HG02870 (cell line): ENCODE results near the gene TFEB.

ENCODE experiments used
- ATAC-seq: cut with Tn5 transposase; IDR thresholded peaks from one replicate; pipeline ENCODE4 v1.9.1; 2021; ENCODE audit warnings: mild to moderate bottlenecking, moderate library complexity; ENCODE audit not compliant: unreplicated experiment

Gene TFEB

DNA sequence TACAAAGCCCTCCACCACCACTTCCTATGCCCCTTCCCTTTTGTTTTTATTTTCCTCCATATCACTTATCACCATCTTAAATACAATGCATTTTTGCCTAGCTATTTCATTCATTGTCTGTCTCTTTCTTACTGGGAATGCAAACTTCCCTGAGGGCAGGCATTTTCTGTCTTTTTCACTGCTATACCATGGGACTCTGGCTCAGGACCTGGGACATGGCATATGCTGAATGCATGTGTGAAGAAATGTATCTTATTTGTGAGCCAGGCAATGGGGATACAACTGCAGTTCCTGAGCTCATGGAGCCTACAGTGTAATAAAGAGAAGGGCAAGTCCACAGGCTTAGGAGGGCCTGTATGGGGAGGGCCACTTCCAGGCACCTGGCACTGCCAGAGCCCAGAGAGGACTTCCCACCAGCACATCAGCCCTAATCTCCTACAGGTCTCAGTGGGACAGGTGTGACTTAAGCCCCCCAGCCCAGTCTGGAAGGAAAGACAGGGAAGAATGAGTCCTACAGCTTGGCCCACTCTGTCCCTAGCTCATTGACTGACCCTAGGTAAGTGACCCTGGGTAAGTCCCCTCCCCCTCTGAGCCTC lies 43.2 kb downstream of the TFEB start:
- ATAC-seq = no peak

DNA sequence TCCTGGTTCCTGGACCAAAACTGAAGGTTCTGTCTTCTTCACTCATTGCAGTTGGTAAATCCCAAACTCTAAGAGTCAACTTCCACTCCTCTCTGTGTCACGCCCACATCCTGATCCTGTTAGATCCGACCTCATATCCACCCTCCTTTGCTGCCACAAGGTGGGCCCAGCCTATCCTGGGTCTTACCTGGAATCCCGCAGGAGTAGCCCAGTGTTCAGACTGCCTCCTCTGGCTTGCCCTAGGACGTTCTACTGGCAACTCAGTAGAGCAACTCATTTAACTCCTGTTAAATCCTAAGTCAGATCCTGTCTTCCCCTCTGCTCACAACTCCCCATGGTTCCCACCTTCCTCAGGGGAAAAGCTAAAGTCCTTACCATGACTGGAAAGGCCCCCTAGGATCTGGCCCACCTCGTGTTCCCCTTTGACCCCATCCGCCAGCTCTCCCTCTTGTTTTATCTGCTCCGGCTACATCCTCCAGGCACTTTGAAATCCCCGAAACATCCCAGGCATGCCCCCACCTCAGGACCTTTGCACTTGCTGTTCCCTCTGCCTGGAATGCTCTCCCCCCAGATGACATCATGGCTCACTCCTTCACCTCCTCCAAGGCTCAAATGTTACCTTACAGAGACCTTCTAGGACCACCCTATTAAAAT lies 43.9 kb downstream of the TFEB start:
- no peak for ATAC-seq

DNA sequence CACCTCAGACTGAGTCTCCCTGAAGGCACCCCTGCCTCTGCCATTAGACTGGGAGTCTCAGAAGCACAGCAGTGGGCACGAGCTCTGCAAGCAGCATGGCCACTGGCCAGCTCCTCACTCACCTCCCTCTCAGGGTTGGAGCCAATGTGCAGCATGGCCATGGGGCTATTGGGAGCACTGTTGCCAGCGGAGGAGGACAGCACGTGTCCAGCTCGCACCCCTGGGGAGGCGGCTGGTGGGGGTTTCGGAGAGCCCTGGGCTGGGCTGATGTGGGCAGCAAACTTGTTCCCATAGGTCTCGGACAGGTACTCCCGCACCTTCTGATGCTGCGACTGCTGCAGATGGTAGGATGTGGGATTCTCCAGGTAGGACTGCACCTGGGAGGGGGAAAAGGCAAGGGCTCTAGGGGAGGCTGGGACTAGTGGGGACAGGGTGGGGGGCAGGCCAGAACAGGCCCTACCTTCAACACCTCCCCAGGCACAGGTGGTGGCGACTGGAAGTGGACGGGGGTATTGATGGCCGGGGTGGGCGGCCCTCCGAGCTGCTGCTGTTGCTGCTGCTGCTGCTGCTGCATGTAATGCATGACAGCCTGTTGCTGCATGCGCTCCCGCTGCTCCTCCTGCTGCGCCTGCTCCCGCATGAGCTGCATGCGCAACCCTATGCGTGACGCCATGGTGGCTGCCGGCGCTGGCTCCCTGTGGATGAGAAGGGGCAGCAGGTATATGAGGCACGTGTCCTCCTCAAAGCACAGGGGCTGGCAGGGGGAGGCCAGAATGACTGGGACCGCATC lies 44.7 kb downstream of the TFEB start:
- no peak for ATAC-seq

DNA sequence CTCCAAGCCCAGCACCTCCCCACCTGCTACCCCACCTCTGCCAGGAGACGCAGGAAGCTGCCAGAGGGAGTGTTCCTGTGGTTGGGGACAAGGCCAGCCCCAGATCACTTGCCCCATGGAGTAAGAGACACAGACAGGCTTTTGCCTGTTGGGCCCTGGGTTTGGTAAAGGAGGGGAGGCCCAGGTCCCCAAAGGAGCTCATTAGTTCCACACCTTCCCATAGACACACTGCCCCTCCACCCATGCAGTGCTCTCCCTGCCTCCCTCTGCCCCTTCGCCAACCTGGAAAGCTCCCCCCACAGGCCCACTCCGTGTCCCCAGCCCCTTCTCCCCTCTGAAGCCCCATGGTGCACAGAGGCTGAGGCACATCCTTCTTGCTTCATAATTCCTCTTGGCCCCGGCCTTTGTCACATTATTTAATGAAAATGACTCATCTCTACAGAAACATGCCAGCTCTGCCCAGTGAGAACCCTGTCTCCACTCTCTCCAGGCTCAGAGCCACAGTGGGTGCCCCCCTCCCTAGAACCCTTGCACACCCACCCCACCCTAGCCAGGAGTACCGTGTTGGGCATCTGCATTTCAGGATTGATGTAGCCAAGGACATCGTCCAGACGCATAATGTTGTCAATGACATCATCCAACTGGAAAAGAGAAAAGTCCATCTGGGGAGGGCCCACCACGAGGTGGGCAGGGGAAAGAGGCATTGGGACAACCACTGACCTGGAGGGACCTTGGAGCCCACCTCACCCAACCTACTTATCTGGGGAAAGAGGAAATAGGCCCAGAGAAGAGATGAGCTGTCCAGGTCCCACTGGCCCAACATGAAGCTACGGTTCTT lies 46.0 kb downstream of the TFEB start:
- ATAC-seq = no peak

DNA sequence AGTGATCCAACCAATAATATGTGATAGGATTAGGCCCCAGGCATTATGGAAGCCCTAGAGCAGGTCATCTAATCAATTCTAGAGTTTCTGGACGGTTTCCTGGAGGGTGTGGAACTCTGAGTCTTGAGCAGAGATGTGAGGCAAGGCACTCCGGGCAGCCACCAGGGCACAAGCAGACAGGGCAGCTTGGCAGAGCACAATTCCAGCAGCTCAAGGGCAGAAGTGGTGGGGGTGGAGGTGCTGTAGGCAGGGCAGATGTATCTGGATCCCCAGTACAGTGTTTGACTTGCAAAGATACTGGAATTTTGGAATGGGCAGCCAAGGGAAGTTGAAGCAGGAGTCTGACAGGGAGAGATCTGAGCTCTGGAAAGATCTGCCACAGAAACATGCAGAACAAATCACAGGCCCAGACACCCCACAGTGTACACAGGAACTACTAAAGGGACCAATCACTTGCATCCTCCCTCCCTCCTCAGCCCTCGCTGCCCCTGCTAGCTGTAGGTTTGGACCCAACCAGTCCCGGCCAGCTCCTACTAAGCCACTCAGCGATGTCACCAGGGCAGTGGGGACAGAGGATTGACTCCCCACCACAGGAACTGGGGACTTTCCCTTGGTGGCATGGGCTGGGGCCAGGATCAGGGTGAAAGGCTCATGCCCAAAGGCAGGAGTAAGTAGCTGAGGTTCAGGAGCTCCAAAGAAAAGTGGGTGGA lies 47.0 kb downstream of the TFEB start:
- no peak for ATAC-seq

DNA sequence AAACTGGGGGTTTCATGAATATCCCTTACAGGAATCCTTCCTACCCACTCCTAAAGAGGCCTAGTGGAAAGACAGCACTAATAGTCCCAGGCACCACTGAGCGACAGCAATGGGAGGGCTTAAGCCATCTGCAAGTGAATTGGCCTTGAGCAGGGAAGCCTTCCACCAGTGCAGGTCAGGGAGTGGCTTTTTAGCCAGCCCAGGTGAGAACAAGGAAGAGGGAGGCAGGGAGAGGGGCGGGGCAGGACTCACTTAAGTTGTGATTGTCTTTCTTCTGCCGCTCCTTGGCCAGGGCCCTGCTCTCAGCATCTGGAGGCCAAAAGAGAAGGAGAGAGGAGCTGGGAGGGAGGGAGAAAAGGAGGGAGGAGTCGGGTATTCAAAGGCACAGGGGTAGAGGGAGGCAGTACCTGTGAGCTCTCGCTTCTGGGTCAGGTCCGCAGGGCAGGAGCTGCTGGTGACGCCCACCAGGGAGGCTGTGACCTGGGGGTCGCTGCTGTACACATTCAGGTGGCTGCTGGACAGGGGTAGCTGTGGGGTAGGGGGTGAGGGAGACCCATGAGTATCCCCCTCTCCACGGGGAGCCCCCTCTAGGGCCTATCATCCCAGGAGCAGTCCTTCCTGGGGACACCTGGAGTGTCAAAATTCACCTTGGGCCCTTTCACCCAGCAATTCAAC lies 47.8 kb downstream of the TFEB start:
- ATAC-seq = no peak

DNA sequence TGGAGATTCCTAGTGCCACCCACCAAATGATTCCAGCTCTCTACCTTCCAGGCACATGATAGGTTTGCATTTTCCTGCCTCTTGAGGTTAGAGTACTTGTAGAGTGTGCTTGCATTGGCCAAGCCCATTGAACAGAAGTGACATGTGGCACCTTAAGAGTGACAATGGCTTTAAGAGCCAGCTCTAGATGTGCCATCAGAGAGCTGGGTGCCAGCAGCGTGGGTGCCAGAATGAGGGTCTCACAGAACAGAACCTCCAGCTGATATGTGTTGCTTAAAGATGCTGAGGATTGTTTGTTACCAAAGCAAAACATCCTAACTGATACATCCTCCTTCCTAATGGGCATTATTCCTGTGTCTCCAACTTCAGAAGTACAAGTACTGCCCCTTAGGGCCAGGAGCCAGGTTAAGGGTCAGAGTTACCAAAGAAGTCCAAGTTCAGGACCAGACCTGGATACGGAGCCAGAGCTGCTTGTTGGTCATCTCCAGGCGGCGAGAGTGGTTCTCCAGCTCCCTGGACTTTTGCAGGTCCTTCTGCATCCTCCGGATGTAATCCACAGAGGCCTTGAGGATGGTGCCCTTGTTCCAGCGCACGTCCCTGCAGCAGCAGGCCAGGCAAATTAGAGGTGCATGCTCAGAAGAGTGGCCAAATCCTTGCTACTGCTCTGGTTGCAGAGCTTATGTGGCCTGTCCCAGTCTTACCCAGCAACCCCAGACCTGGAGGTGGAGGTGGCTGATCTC lies 49.6 kb downstream of the TFEB start:
- no peak for ATAC-seq

DNA sequence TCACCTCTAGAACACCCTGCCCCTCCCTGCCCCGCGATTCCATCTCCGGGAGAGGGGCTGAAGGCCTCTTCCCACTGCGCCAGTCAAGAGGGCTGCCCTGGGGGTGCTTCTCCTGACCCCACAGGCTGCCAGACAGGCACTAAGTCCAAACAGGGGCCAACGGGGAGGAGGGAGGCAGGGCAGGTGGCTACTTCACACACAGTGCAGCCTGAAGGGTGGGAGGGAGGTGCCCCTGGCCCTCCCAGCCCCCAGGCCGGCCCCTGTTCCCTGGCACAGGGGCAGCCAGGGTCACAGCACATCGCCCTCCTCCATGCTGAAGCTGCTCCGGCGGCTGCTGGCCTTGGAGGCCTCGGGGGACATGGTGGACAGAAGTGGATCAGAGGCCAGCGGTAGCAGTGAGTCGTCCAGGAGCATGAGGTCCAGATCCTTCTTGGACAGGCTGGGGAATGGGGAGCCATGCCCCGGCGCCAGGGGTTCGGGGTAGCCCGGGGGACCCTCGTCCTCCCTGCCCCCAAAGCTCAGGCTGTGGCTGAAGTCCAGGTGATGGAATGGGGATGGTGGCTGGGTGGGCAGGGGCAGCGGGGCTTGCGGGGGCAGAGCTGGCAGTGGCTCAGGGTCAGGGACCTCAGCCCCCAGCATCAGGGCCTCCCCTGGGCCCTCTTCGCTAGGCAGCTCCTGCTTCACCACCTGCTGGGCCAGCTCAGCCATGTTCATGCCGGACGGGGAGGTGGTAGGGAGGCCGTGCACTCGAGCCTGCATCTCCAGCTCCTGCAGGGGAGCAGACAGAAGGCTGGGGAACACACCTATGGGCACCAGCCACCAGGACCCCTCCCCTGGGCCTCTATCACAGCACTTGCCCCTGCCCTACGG lies 50.9 kb downstream of the TFEB start:
- no peak for ATAC-seq

DNA sequence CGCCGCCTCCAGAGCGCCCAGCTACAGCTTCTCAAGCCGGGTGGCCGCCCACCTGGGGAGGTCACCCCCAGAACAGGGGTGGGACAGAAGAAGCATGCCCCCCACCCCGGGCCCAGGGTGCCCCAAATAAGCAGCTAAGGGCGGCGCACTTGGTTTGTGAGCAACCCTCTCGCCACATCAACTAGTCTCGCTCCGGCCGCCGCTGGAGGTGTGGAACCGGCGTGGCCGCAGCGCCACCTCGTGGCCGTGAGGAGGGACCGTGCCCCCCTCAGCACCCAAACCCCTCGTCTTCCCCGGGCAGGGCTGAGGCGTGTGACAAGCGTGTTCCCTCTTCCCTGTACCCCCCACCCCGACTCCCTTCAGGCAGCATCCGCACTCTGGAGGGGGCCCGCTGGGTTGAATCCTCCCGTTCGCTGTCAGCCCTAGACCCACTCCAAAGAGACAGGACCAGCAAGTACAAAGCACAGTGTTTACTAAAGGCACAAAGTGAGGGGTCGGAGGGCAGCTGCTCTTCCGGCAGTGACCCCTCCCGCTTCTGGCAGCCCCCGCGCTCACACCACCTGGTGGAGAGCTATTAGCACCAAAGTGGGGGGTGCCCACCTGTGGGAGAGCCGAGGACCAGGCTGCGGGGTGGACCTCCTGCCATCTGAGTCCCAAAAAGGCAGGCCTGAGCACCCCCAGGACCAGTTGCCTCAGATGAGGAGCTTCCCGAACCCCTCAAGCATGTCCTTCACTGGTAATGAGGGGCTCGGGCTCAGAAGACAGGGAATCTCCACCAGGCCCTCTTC lies 51.7 kb downstream of the TFEB start:
- peak; percentile 60 for ATAC-seq

DNA sequence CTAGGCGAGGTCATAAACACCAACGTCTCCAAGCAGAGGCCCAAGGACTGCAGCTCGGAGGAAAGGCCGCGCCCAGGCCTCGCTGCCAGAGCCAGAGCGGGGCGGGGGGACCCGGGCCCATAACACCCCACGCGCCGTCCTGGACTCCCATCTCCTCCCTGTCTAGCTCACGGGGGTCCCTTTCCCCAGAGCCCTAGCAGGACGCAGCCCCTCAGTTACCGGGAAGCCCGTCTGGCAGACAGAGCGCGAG lies 52.2 kb downstream of the TFEB start:
- no peak for ATAC-seq

DNA sequence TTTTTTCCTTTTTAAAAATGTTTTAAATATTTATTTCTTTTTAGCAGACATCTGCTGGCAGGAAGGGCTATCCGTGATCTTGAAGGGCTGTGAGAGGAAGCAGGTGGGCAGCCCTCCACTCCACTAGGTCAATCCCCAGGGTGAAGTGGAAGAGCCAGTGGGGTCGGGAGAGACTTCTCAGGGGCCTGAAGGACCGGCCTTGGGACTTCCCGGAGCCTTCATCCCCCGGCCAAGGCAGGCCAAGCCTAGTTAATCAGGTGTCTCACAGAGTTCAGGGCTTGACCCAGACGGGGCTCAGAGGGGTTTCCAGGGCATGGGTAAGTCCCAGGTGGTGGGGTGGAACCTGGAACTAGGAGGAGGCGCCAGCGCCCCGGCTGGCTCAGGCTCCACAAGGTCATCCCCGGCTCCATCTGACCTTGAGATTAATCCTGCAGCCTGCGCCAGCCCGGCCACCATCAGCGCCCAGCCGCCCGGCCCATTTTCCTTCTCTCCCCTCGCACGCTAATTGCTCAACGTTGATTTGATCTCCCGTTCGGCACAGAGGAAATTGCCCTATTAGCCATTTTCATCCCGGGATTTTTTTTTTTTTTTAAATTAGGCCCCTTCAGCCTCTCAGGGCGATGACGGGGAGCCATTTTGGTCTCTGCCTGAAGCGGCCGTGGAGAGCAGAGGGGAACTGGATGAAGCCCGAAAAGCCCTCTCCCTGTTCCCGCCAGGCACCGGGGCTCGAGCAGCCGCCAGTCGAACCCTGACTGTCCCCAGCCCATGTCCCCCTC lies 52.7 kb downstream of the TFEB start:
- peak; percentile 12 for ATAC-seq

DNA sequence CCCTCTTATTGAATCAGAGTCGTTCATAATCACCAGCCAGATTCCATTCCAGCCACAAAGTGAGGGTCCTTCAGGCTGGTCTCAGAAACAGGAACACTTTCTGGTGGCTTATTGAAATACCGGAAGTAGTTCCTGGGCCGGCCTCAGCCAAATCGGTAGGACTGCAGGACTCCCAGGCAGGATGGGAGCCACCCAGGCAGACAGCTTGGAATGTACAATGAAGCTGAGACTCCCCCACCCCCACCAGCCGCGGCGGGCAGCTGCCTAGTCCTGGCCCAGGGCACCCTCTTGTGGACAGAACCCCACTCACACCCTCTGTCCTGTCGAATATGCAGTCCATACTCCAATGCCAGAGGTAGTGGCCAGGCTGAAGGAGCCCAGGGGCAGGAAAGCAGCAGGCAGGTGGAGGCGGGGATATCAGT lies 53.3 kb downstream of the TFEB start:
- ATAC-seq = peak; percentile 63

DNA sequence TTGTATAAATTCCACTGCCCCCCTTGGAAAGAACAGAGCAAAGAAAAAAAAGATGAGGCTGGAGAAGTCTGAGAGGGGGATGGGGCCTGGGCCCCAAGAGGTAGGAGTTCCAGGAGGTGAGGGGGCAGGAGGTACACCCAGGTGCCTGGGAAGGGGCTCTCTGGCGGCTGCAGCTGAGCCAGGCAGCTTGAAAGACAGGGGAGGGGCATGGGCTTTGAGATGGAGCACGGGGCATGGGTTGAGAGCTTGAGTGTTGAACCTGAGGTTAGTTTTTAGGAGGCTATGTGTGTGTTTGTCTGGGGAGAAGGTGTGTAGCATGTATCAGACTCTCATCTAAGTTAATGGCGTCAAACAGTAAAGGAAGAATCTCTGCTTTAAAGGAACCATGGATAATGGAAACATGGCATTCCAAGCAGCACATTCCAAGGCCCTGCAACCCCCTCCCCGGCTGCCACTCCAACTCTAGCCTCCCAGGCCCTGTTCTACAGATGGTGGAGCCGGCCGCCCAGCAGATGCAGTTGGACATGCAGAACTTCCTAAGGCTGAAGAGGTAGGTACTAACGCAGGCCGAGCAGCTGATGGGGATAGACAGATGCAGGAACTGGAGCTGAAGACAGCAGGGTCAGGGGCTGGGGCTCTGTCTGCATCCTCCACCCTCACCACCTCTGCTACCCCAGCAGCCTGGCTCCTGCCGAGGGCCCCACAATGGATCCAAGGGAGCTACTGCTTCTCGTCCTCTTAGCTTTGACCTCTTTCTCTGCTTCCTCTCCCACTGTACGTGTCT lies 55.0 kb downstream of the TFEB start:
- ATAC-seq = no peak

DNA sequence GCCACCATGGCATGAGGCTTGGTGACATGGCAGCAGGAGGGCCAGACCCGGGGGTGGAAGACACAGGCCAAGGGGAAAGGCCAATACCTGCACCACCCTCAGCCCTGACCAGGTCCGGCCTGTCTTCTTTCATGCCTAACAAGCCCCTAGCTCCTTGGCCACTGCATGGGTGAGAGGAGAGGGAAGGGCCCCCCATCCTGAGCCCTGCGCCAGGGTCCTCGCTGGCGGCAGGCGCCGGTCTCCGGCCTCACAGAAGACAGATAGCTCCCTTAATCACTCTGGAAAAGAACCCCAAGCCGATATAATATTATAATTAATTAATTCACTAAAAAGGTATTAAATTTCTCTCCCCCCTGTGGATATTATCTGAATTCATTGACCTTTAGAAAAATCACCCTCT lies 55.7 kb downstream of the TFEB start:
- no peak for ATAC-seq

DNA sequence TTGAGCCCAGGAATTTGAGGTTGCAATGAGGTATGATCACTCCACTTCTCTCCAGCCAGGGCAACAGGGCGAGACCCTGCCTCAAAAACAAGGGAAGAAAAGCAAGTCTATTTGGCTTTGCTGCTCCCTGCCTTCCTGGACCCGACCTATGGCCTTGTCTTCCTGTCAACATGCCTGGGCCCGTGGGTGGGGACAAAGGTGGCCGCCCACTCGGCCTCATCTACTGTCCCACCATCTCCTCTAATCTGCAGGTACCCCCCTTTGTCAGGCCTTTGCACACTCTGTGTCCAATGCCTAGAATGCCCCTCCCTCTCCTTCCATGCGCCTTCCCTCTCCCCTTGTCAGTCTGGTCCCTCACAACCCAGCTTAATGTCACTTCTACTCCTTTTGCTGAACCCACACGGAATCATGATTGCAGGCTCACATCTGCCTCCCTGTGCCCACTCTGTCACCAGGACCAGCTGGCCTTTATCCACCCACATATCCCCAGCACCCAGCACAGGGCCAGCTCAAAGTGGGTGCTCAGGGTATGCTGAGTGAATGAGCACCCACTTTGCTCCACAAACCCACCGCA lies 56.8 kb downstream of the TFEB start:
- no peak for ATAC-seq
